Muscle layer of colon (tissue), 2 donors: Measurements from ENCODE around the gene RANBP3.
"Not testable (repeated sequence)": the region's sequence is repeated elsewhere in the genome, so short reads cannot be mapped to it uniquely, and the experiment has no call there.

Experiments used
- H3K27ac ChIP-seq: one replicate; pipeline ENCODE4 v1.7.0; 2013; ENCODE audit warnings: low read depth, mild to moderate bottlenecking, low read length, moderate library complexity
- H3K27me3 ChIP-seq, 2 donors: one replicate each; pipeline ENCODE4 v1.7.0; 2013; ENCODE audit warnings: low read length in 2 of 2, mild to moderate bottlenecking in 2 of 2; ENCODE audit not compliant: insufficient read depth in 2 of 2, control insufficient read depth in 1 of 2
- H3K36me3 ChIP-seq: one replicate; pipeline ENCODE4 v1.7.0; 2013; ENCODE audit warnings: mild to moderate bottlenecking, low read length; ENCODE audit not compliant: insufficient read depth
- H3K4me1 ChIP-seq: one replicate; pipeline ENCODE4 v1.7.0; 2013; ENCODE audit warnings: mild to moderate bottlenecking, low read length; ENCODE audit not compliant: insufficient read depth
- H3K4me3 ChIP-seq, 2 donors: one replicate each; pipeline ENCODE4 v1.7.0; 2013; ENCODE audit warnings: low read length in 2 of 2, low read depth in 1 of 2, mild to moderate bottlenecking in 1 of 2, moderate library complexity in 1 of 2
- H3K9ac ChIP-seq: one replicate; pipeline ENCODE4 v1.7.0; 2013; ENCODE audit warnings: low read length
- H3K9me3 ChIP-seq: one replicate; pipeline ENCODE4 v1.7.0; 2013; ENCODE audit warnings: mild to moderate bottlenecking, low read length
- donor health status: abdominal sarcoma.
- donor health status: Adenocarcinoma of cecum.

The RANBP3 gene

DNA sequence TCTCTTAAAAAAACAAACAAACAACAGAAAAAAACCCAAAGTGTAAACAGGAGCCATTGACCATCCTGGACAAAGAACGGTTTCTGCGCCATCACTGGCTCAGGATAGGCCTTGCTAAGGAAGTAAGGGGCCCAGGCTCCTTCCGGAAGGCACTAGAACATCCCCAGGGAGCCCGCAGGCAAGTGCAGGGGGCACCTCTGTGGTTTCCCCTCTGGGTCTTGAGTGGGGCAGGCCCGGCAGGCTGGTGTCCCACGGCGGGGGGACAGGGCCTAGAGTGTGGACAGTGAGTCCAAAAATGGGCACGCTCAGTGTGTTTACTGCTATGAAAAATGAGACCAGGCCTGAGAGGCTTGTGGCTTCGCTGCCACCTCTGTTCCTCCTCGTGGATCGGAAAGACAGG, 14.8 kb upstream of the RANBP3 start:
- Histone ChIP-seq H3K9ac (no peak overlapping the region), H3K9me3 (no peaks in the 10 kb centered on the region), H3K27ac (peak overlapping the region; percentile 66), H3K36me3 (peaks cover 25% of the 10 kb centered on the region), H3K27me3 (no peaks in the 10 kb centered on the region), H3K4me1 (peaks cover 19% of the 10 kb centered on the region), H3K4me3 (no peak overlapping the region)

DNA sequence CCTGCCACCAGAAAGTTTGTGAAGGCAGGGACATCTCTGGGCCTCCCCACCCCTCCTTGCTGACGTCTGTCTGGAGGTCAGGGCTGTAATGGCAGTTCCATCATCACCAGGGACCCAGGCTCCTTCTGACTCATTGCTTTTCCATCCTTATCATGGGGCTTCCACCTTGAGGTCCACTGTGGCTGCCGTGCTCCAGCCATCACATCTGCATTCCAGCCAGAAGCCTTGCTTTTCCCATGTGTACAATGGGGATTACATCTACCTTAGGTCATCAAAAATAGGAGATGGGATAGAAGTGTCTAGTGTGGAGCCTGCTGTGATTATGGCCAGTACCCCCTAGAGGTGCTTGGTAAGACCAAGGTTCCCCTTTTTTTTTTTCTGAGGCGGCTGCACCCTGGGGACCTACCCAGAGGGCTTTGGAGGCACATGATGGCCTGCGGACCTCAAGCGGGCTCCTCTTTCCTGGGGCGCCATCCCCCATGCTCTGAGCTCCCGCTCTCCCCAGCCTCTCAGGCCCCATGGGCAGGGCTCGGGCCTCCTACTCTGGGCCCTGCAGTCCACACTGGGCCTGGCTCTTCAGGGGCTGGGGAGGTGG, 13.4 kb upstream of the RANBP3 start:
- no peak overlapping the region for H3K27ac ChIP-seq
- H3K9me3 ChIP-seq = no peaks in the 10 kb centered on the region
- H3K36me3 ChIP-seq = peaks cover 20% of the 10 kb centered on the region
- no peak overlapping the region for H3K4me3 ChIP-seq
- H3K9ac ChIP-seq = no peak overlapping the region
- peaks cover 27% of the 10 kb centered on the region for H3K4me1 ChIP-seq
- H3K27me3 ChIP-seq = no peaks in the 10 kb centered on the region

GRCh38 chr19:5990289-5990797, 12.4 kb upstream of the RANBP3 start:
- no peak overlapping the region for H3K9ac ChIP-seq
- H3K27me3 ChIP-seq = no peaks in the 10 kb centered on the region
- H3K4me1 ChIP-seq = peaks cover 27% of the 10 kb centered on the region
- H3K4me3 ChIP-seq = no peak overlapping the region
- peaks cover 13% of the 10 kb centered on the region for H3K36me3 ChIP-seq
- no peak overlapping the region for H3K27ac ChIP-seq
- H3K9me3 ChIP-seq = no peaks in the 10 kb centered on the region

GRCh38 chr19:5989388-5990074, 11.6 kb upstream of the RANBP3 start:
- H3K4me3 ChIP-seq = no peak overlapping the region
- H3K27me3 ChIP-seq = no peaks in the 10 kb centered on the region
- H3K9me3 ChIP-seq = no peaks in the 10 kb centered on the region
- peaks cover 11% of the 10 kb centered on the region for H3K36me3 ChIP-seq
- no peak overlapping the region for H3K9ac ChIP-seq
- peaks cover 27% of the 10 kb centered on the region for H3K4me1 ChIP-seq
- H3K27ac ChIP-seq = no peak overlapping the region

- Histone ChIP-seq H3K36me3 (peaks cover 11% of the 10 kb centered on the region), H3K9ac (no peak overlapping the region), H3K27ac (no peak overlapping the region), H3K4me3 (no peak overlapping the region), H3K4me1 (peaks cover 21% of the 10 kb centered on the region), H3K27me3 (no peaks in the 10 kb centered on the region), H3K9me3 (no peaks in the 10 kb centered on the region)
Observed at GRCh38 chr19:5988517-5989387, 10.8 kb upstream of the RANBP3 start.

GRCh38 chr19:5987077-5987818, 9.3 kb upstream of the RANBP3 start:
- H3K27ac ChIP-seq = no peak overlapping the region
- peak overlapping the region in 1 of 2 donors; percentile 63 for H3K4me3 ChIP-seq

DNA sequence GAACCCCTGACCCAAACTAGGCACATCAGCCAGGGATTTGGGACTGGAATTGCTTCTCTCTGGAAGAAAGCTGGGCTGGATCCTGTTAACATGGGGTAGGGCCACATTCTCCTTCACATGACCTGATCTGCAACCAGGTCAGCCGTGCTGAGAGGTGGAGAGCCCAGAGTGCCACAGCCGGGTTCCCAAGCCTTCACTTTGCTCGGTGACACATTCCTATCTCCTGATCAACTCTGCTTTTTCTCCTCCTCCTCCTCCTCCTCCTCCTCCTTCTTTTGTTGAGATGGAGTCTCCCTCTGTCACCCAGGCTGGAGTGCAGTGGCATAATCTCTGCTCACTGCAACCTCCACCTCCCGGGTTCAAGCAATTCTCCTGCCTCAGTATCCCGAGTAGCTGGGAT, 7.9 kb upstream of the RANBP3 start:
- H3K4me1 ChIP-seq, H3K27ac ChIP-seq: not testable (repeated sequence)

More at GRCh38 chr19:5987077-5987818, 9.3 kb upstream of the RANBP3 start:
- Histone ChIP-seq H3K27me3 (no peaks in the 10 kb centered on the region), H3K4me1 (peaks cover 10% of the 10 kb centered on the region), H3K9me3 (no peaks in the 10 kb centered on the region), H3K9ac (peak overlapping the region; percentile 63), H3K36me3 (peaks cover 4% of the 10 kb centered on the region)

GRCh38 chr19:5985098-5985783, 7.3 kb upstream of the RANBP3 start:
- Histone ChIP-seq H3K4me3 (no peak overlapping the region), H3K9ac (no peak overlapping the region), H3K27me3 (no peaks in the 10 kb centered on the region), H3K27ac (no peak overlapping the region), H3K4me1 (peaks cover 10% of the 10 kb centered on the region), H3K36me3 (no peaks in the 10 kb centered on the region), H3K9me3 (no peaks in the 10 kb centered on the region)

More for the DNA sequence above, 7.9 kb upstream of the RANBP3 start:
- not testable (repeated sequence) for H3K36me3 ChIP-seq, H3K27me3 ChIP-seq, H3K9ac ChIP-seq, H3K4me3 ChIP-seq, H3K9me3 ChIP-seq

- Histone ChIP-seq H3K27me3 (no peaks in the 10 kb centered on the region), H3K9ac (no peak overlapping the region), H3K36me3 (no peaks in the 10 kb centered on the region), H3K4me1 (peaks cover 13% of the 10 kb centered on the region), H3K9me3 (no peaks in the 10 kb centered on the region), H3K4me3 (no peak overlapping the region), H3K27ac (no peak overlapping the region)
Observed at GRCh38 chr19:5984600-5984999, 6.7 kb upstream of the RANBP3 start.

- no peaks in the 10 kb centered on the region for H3K36me3 ChIP-seq
- no peak overlapping the region for H3K4me3 ChIP-seq
- H3K9me3 ChIP-seq = no peaks in the 10 kb centered on the region
- H3K27ac ChIP-seq = no peak overlapping the region
- H3K4me1 ChIP-seq = peaks cover 21% of the 10 kb centered on the region
- no peaks in the 10 kb centered on the region for H3K27me3 ChIP-seq
- no peak overlapping the region for H3K9ac ChIP-seq
Observed at GRCh38 chr19:5983367-5983955, 5.5 kb upstream of the RANBP3 start.
